WTC11 (cell line): Measurements from ENCODE around the gene RBM47. TPM values are rescaled to one million over a fixed set of nuclear protein-coding genes. Genes with fewer than 3 reads are reported as not detected.

Experiments used
- ATAC-seq: fragments of 200-7000 bp; cut with Tn5 transposase; 2 replicates; pipeline ENCODE4 v1.10.0; 2021; ENCODE audit warnings: mild to moderate bottlenecking, moderate library complexity
- CTCF ChIA-PET: fragments of 300-600 bp; sonication (Branson Sonifier 250); formaldehyde crosslinking; loops from one replicate; lab custom pipeline; 2021; ENCODE audit warnings: antibody characterized with exemption; lab: Charles Lee
- POLR2A ChIA-PET: fragments of 350-600 bp; sonication (Branson Sonifier 250); formaldehyde crosslinking; loops from one replicate; lab custom pipeline; 2021; ENCODE audit warnings: antibody characterized with exemption; lab: Charles Lee
- DNase-seq: peaks from one replicate; pipeline ENCODE4 v3.0.0; 2021; ENCODE audit warnings: low spot score
- H3K27ac Mint-ChIP-seq: 2 replicates; pipeline ENCODE4 v1.8.0; 2021; ENCODE audit warnings: mixed read lengths
- H3K27me3 Mint-ChIP-seq: 2 replicates; pipeline ENCODE4 v1.8.0; 2021; ENCODE audit warnings: low read depth, mild to moderate bottlenecking, moderate library complexity, mixed read lengths
- H3K36me3 Mint-ChIP-seq: 2 replicates; pipeline ENCODE4 v1.8.0; 2021; ENCODE audit warnings: mixed read lengths
- H3K4me1 Mint-ChIP-seq: 2 replicates; pipeline ENCODE4 v1.8.0; 2022; ENCODE audit warnings: mixed read lengths
- H3K4me3 Mint-ChIP-seq: 2 replicates; pipeline ENCODE4 v1.8.0; 2021; ENCODE audit warnings: mild to moderate bottlenecking, moderate library complexity, mixed read lengths
- H3K9me3 Mint-ChIP-seq: 2 replicates; pipeline ENCODE4 v1.8.0; 2021; ENCODE audit warnings: mixed read lengths
- CBFB ChIP-seq: sonication (generic); formaldehyde crosslinking; IDR thresholded peaks from 2 replicates; pipeline ENCODE4 v1.8.1; 2022; ENCODE audit warnings: mild to moderate bottlenecking, low read depth, missing genetic modification reagents
- EMX1 ChIP-seq: fragments of 250-450 bp; sonication (Bioruptor Pico); IDR thresholded peaks from 2 replicates; pipeline ENCODE4 v1.8.0; 2021; ENCODE audit warnings: mild to moderate bottlenecking
- ETV6 ChIP-seq: sonication (generic); formaldehyde crosslinking; IDR thresholded peaks from 2 replicates; pipeline ENCODE4 v1.8.1; 2022; ENCODE audit warnings: mild to moderate bottlenecking, missing genetic modification reagents
- FOXJ3 ChIP-seq: sonication (generic); formaldehyde crosslinking; IDR thresholded peaks from 2 replicates; pipeline ENCODE4 v1.9.0; 2021; ENCODE audit warnings: missing genetic modification reagents, mild to moderate bottlenecking, borderline replicate concordance
- IRF2 ChIP-seq: sonication (generic); formaldehyde crosslinking; IDR thresholded peaks from 2 replicates; pipeline ENCODE4 v1.8.0; 2022; ENCODE audit warnings: low read depth, missing genetic modification reagents, borderline replicate concordance
- MXD4 ChIP-seq: fragments of 250-450 bp; sonication (Bioruptor Pico); IDR thresholded peaks from 2 replicates; pipeline ENCODE4 v1.8.0; 2021; ENCODE audit warnings: mild to moderate bottlenecking, moderate library complexity, borderline replicate concordance
- MYBL2 ChIP-seq: sonication (generic); formaldehyde crosslinking; IDR thresholded peaks from 2 replicates; pipeline ENCODE4 v1.8.1; 2023; ENCODE audit warnings: mild to moderate bottlenecking, moderate library complexity, missing genetic modification reagents
- NFYB ChIP-seq: sonication (generic); formaldehyde crosslinking; conservative IDR thresholded peaks from 2 replicates; pipeline ENCODE4 v1.8.0; 2022; ENCODE audit warnings: low read depth, missing genetic modification reagents
- PRRX2 ChIP-seq: fragments of 250-450 bp; sonication (Bioruptor Pico); IDR thresholded peaks from 2 replicates; pipeline ENCODE4 v1.8.0; 2021; ENCODE audit warnings: mild to moderate bottlenecking
- SMAD4 ChIP-seq: sonication (generic); formaldehyde crosslinking; IDR thresholded peaks from 2 replicates; pipeline ENCODE4 v1.8.0; 2022; ENCODE audit warnings: mild to moderate bottlenecking, missing genetic modification reagents
- TCF7 ChIP-seq: sonication (generic); formaldehyde crosslinking; IDR thresholded peaks from 2 replicates; pipeline ENCODE4 v1.8.0; 2022; ENCODE audit warnings: mild to moderate bottlenecking, low read depth, missing genetic modification reagents, moderate library complexity
- TEAD1 ChIP-seq: sonication (generic); formaldehyde crosslinking; IDR thresholded peaks from 2 replicates; pipeline ENCODE4 v1.8.0; 2022; ENCODE audit warnings: mild to moderate bottlenecking, missing genetic modification reagents
- total RNA-seq: library from RNA; stranded (reverse); gene quantifications from 3 replicates; pipeline ENCODE4 v1.2.3, GENCODE V29; 2021
- TF ChIP-seq, protein P1 (sequence below): sonication (generic); formaldehyde crosslinking; IDR thresholded peaks from 2 replicates; pipeline ENCODE4 v1.8.0; 2023; ENCODE audit warnings: missing genetic modification reagents
- TF ChIP-seq, protein P2 (sequence below): sonication (generic); formaldehyde crosslinking; IDR thresholded peaks from 2 replicates; pipeline ENCODE4 v1.8.0; 2022; ENCODE audit warnings: mild to moderate bottlenecking, missing genetic modification reagents
- TF ChIP-seq, protein P3 (sequence below): sonication (generic); formaldehyde crosslinking; conservative IDR thresholded peaks from 2 replicates; pipeline ENCODE4 v1.8.1; 2022; ENCODE audit warnings: mild to moderate bottlenecking, missing genetic modification reagents
- TF ChIP-seq, protein P4 (sequence below): fragments of 200-600 bp; IDR thresholded peaks from 2 replicates; pipeline ENCODE4 v1.8.0; 2022; ENCODE audit warnings: antibody characterized with exemption
- TF ChIP-seq, protein P5 (sequence below): sonication (generic); formaldehyde crosslinking; IDR thresholded peaks from 2 replicates; pipeline ENCODE4 v1.8.1; 2023; ENCODE audit warnings: mild to moderate bottlenecking, missing genetic modification reagents, moderate library complexity
- TF ChIP-seq, protein P6 (sequence below): fragments of 250-450 bp; sonication (Bioruptor Pico); conservative IDR thresholded peaks from 2 replicates; pipeline ENCODE4 v1.9.0; 2021; ENCODE audit warnings: mild to moderate bottlenecking
- TF ChIP-seq, protein P7 (sequence below): fragments of 250-450 bp; sonication (Bioruptor Pico); IDR thresholded peaks from 2 replicates; pipeline ENCODE4 v2.1.2; 2022; ENCODE audit warnings: mild to moderate bottlenecking, moderate library complexity
- TF ChIP-seq, protein P8 (sequence below): sonication (generic); formaldehyde crosslinking; conservative IDR thresholded peaks from 2 replicates; pipeline ENCODE4 v1.8.1; 2023; ENCODE audit warnings: mild to moderate bottlenecking, low read depth, missing genetic modification reagents, moderate library complexity

Gene RBM47
- total RNA-seq, 1 experiment from 2014 or later: 97.9 TPM

DNA sequence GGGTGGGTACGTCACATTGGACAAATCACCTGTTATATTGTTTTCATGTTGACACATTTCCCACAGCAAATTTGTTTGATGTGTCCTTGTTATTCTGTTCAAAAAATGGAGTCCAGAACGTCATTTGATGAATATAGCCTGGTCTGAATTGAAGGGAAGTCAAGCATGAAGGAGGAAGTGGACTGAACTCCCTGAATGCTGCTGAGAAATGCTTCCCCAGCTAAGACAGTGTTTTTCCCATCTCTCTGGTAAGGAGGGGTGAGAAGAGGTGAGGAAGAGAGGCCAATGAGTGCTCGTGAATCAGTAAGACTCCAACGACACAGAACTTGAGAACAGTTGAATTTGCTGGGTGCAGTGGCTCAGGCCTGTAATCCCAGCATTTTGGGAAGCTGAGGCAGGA, 127.4 kb downstream of the RBM47 start:
- no peaks in the 10 kb centered on the region for H3K9me3 Mint-ChIP-seq
- ChIA-PET POLR2A (interaction anchor here (0.6 kb wide), 1 partner anchor 39 kb away, joined by 3 read pairs; no protein-coding TSS in a partner anchor), CTCF (no interaction called here)
- TF ChIP-seq TCF7 (CRISPR knock-in tag) (no peak), IRF2 (CRISPR knock-in tag) (no peak)
- TF ChIP-seq, protein P1, sequence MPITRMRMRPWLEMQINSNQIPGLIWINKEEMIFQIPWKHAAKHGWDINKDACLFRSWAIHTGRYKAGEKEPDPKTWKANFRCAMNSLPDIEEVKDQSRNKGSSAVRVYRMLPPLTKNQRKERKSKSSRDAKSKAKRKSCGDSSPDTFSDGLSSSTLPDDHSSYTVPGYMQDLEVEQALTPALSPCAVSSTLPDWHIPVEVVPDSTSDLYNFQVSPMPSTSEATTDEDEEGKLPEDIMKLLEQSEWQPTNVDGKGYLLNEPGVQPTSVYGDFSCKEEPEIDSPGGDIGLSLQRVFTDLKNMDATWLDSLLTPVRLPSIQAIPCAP (CRISPR knock-in tag): no peak
- TF ChIP-seq, protein P2, sequence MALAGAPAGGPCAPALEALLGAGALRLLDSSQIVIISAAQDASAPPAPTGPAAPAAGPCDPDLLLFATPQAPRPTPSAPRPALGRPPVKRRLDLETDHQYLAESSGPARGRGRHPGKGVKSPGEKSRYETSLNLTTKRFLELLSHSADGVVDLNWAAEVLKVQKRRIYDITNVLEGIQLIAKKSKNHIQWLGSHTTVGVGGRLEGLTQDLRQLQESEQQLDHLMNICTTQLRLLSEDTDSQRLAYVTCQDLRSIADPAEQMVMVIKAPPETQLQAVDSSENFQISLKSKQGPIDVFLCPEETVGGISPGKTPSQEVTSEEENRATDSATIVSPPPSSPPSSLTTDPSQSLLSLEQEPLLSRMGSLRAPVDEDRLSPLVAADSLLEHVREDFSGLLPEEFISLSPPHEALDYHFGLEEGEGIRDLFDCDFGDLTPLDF: no peak
- H3K27me3 Mint-ChIP-seq: no peaks in the 10 kb centered on the region
- peak overlapping the region; percentile 15; the same call in 1 of the 2 replicates for H3K27ac Mint-ChIP-seq
- no peak for DNase-seq
- peaks cover 11% of the 10 kb centered on the region for H3K4me1 Mint-ChIP-seq
- H3K4me3 Mint-ChIP-seq: no peak overlapping the region
- ATAC-seq: no peak
- H3K36me3 Mint-ChIP-seq: peaks cover 11% of the 10 kb centered on the region

DNA sequence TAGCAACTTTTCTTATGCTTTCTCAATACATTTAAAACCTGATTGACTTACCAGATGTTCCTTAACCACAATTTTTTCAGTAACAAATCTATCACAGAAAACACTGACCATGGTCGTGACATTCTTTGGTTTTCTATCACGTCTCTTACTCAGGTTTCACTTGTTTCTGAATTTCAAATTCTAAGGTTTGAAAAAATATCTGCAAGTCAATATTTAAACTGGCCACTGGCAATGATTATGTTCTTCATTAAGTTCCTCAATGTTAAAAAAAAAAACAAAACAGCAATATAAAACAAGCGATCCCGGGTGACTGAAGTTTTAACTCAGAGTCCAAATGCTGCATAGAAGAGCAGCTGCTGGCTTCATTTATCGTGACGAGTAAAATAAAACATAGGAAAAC, 128.9 kb downstream of the RBM47 start:
- Mint-ChIP-seq H3K4me1 (peaks cover 7% of the 10 kb centered on the region), H3K27me3 (no peaks in the 10 kb centered on the region), H3K9me3 (no peaks in the 10 kb centered on the region), H3K36me3 (peaks cover 11% of the 10 kb centered on the region), H3K27ac (peak overlapping the region; percentile 50; the same call in 1 of the 2 replicates), H3K4me3 (no peak overlapping the region)
- ChIA-PET POLR2A (interaction anchor here (1.2 kb wide), 1 partner anchor 13 kb away, joined by 3 read pairs; no protein-coding TSS in a partner anchor), CTCF (no interaction called here)
- TF ChIP-seq CBFB (no peak), ETV6 (CRISPR knock-in tag) (no peak), MYBL2 (CRISPR knock-in tag) (no peak), IRF2 (CRISPR knock-in tag) (no peak), NFYB (CRISPR knock-in tag) (no peak), TCF7 (CRISPR knock-in tag) (no peak), SMAD4 (no peak), TEAD1 (CRISPR knock-in tag) (no peak), FOXJ3 (CRISPR knock-in tag) (no peak), PRRX2 (CRISPR knock-in tag) (no peak), MXD4 (no peak), EMX1 (CRISPR knock-in tag) (no peak)
- TF ChIP-seq, protein P3, sequence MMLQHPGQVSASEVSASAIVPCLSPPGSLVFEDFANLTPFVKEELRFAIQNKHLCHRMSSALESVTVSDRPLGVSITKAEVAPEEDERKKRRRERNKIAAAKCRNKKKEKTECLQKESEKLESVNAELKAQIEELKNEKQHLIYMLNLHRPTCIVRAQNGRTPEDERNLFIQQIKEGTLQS (CRISPR knock-in tag): no peak
- TF ChIP-seq, protein P4, sequence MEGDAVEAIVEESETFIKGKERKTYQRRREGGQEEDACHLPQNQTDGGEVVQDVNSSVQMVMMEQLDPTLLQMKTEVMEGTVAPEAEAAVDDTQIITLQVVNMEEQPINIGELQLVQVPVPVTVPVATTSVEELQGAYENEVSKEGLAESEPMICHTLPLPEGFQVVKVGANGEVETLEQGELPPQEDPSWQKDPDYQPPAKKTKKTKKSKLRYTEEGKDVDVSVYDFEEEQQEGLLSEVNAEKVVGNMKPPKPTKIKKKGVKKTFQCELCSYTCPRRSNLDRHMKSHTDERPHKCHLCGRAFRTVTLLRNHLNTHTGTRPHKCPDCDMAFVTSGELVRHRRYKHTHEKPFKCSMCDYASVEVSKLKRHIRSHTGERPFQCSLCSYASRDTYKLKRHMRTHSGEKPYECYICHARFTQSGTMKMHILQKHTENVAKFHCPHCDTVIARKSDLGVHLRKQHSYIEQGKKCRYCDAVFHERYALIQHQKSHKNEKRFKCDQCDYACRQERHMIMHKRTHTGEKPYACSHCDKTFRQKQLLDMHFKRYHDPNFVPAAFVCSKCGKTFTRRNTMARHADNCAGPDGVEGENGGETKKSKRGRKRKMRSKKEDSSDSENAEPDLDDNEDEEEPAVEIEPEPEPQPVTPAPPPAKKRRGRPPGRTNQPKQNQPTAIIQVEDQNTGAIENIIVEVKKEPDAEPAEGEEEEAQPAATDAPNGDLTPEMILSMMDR: no peak
- TF ChIP-seq, protein P5, sequence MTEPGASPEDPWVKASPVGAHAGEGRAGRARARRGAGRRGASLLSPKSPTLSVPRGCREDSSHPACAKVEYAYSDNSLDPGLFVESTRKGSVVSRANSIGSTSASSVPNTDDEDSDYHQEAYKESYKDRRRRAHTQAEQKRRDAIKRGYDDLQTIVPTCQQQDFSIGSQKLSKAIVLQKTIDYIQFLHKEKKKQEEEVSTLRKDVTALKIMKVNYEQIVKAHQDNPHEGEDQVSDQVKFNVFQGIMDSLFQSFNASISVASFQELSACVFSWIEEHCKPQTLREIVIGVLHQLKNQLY (CRISPR knock-in tag): no peak
- TF ChIP-seq, protein P6, sequence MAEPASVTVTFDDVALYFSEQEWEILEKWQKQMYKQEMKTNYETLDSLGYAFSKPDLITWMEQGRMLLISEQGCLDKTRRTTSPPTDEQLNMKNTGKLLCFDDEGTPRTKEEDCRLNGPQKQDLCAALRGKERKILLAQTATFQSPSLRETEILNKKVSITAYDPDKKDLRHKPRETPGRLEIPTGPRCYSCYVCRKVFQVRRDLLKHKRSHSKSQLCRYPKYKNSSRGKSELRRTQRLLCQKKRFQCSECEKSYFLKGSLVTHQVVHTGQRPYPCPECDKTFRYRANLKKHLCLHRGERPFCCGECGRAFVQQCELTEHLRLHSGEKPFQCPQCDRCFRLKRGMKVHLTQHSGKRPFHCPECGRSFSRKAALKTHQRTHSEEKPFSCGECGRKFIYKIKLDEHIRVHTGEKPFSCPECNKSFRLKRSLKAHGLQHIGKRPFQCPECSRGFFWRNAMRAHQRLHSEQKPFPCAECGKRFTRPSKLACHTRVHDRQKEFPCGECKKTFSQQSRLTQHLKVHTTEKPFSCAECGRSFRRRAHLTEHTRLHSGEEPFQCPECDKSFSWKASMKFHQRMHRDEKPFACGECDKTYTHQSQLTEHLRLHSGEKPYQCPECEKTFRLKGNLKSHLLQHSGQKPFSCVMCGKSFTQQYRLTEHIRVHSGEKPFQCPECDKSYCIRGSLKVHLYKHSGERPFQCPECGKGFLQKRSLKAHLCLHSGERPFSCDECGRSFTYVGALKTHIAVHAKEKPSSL (CRISPR knock-in tag): no peak
- TF ChIP-seq, protein P7, sequence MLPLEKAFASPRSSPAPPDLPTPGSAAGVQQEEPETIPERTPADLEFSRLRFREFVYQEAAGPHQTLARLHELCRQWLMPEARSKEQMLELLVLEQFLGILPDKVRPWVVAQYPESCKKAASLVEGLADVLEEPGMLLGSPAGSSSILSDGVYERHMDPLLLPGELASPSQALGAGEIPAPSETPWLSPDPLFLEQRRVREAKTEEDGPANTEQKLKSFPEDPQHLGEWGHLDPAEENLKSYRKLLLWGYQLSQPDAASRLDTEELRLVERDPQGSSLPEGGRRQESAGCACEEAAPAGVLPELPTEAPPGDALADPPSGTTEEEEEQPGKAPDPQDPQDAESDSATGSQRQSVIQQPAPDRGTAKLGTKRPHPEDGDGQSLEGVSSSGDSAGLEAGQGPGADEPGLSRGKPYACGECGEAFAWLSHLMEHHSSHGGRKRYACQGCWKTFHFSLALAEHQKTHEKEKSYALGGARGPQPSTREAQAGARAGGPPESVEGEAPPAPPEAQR (CRISPR knock-in tag): no peak
- TF ChIP-seq, protein P8, sequence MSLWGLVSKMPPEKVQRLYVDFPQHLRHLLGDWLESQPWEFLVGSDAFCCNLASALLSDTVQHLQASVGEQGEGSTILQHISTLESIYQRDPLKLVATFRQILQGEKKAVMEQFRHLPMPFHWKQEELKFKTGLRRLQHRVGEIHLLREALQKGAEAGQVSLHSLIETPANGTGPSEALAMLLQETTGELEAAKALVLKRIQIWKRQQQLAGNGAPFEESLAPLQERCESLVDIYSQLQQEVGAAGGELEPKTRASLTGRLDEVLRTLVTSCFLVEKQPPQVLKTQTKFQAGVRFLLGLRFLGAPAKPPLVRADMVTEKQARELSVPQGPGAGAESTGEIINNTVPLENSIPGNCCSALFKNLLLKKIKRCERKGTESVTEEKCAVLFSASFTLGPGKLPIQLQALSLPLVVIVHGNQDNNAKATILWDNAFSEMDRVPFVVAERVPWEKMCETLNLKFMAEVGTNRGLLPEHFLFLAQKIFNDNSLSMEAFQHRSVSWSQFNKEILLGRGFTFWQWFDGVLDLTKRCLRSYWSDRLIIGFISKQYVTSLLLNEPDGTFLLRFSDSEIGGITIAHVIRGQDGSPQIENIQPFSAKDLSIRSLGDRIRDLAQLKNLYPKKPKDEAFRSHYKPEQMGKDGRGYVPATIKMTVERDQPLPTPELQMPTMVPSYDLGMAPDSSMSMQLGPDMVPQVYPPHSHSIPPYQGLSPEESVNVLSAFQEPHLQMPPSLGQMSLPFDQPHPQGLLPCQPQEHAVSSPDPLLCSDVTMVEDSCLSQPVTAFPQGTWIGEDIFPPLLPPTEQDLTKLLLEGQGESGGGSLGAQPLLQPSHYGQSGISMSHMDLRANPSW (CRISPR knock-in tag): no peak
- ATAC-seq (no peak), DNase-seq (no peak)
